Left lung (tissue), 10 donors: ENCODE data around the gene SUSD3. TPM values are rescaled to one million over a fixed set of nuclear protein-coding genes. Genes with fewer than 3 reads are reported as not detected.
"Not testable (repeated sequence)": the region's sequence is repeated elsewhere in the genome, so short reads cannot be mapped to it uniquely, and the experiment has no call there.

Experiments
- ATAC-seq: fragments of 200-7000 bp; cut with Tn5 transposase; one replicate; pipeline ENCODE4 v1.9.1; 2020; ENCODE audit warnings: moderate library complexity
- DNase-seq, 4 donors: peaks; one replicate each; pipeline ENCODE4 v3.0.0-alpha.2; 2013 to 2020
- H3K27ac ChIP-seq, 2 donors: fragments of 200-600 bp; sonication (generic) in 1 of 2; one replicate each; pipeline versions ENCODE4 v1.5.0 to v1.8.0; 2020 to 2021
- H3K27me3 ChIP-seq, 2 donors: fragments of 200-600 bp; sonication (generic) in 1 of 2; one replicate each; pipeline versions ENCODE4 v1.5.0 to v1.8.0; 2020 to 2021
- H3K36me3 ChIP-seq, 2 donors: fragments of 200-600 bp; sonication (generic) in 1 of 2; one replicate each; pipeline versions ENCODE4 v1.5.0 to v1.8.0; 2020 to 2021
- H3K4me1 ChIP-seq, 2 donors: fragments of 200-600 bp; one replicate each; pipeline ENCODE4 v1.8.0; 2021
- H3K4me3 ChIP-seq, 2 donors: fragments of 200-600 bp; sonication (generic) in 1 of 2; one replicate each; pipeline versions ENCODE4 v1.5.0 to v1.8.0; 2020 to 2021; ENCODE audit warnings: mild to moderate bottlenecking in 1 of 2
- H3K9me3 ChIP-seq, 2 donors: fragments of 200-600 bp; sonication (generic) in 1 of 2; one replicate each; pipeline versions ENCODE4 v1.5.0 to v1.8.0; 2020 to 2021
- intact Hi-C, 2 donors: fragments of 100-400 bp; cut with DNase I; formaldehyde crosslinking; loops; one replicate each; pipeline versions ENCODE4 v1.11.2 to v1.14.2; 2022
- polyA plus RNA-seq, 6 donors: library from polyadenylated mRNA; unstranded; fragments of 120-200 nt; gene quantifications; one replicate each; pipeline ENCODE4 v1.2.1, GENCODE V29; 2013; ENCODE audit not compliant: insufficient read length in 6 of 6
- total RNA-seq, 2 donors: library from RNA; stranded (reverse); fragmentation: NEBNext Ultra II Directional; extraction: Animal tissue kit (Norgen Biotek cat#: 25700); gene quantifications; one replicate each; pipeline ENCODE4 v1.2.1, GENCODE V29; 2021
- TF ChIP-seq, protein P1 (sequence below), 2 donors: fragments of 200-600 bp; sonication (generic) in 1 of 2; IDR thresholded peaks; one replicate each; pipeline versions ENCODE4 v1.5.0 to v1.8.0; 2021; ENCODE audit warnings: antibody characterized with exemption in 2 of 2
- donor health status: DM: no; HTN: yes; CAD: no.
- donor health status: DM: no; HTN: no; CAD: no.

Gene SUSD3
- total and polyA plus RNA-seq, 8 donors, result 2.6 to 12.1 (median 5.3) TPM

DNA sequence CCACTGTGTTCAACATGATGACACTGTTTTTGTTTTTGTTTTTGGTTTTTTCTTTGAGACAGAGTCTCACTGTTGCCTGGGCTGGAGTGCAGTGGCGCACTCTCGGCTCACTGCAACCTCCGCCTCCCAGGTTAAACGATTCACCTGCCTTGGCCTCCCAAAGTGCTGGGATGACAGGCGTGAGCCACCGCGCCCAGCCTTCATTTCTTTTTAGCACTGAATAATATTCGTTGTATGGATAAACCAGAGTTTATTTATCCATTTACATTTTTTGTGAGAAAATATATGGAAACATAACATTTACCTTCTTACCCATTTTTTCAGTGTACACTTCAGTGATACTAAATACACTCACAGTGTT, 41.8 kb downstream of the SUSD3 start:
- DNase-seq (peak in 2 of 4 donors; percentile 8 to 23), ATAC-seq (no peak)
- TF ChIP-seq, protein P1, sequence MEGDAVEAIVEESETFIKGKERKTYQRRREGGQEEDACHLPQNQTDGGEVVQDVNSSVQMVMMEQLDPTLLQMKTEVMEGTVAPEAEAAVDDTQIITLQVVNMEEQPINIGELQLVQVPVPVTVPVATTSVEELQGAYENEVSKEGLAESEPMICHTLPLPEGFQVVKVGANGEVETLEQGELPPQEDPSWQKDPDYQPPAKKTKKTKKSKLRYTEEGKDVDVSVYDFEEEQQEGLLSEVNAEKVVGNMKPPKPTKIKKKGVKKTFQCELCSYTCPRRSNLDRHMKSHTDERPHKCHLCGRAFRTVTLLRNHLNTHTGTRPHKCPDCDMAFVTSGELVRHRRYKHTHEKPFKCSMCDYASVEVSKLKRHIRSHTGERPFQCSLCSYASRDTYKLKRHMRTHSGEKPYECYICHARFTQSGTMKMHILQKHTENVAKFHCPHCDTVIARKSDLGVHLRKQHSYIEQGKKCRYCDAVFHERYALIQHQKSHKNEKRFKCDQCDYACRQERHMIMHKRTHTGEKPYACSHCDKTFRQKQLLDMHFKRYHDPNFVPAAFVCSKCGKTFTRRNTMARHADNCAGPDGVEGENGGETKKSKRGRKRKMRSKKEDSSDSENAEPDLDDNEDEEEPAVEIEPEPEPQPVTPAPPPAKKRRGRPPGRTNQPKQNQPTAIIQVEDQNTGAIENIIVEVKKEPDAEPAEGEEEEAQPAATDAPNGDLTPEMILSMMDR (IDR thresholded peaks at IDR 0.05), result no peak

GRCh38 chr9:93101086-93101485, 42.6 kb downstream of the SUSD3 start:
- DNase-seq, result peak in 2 of 4 donors; percentile 9 to 19
- H3K36me3 ChIP-seq, H3K27ac ChIP-seq, H3K9me3 ChIP-seq, H3K27me3 ChIP-seq, intact Hi-C loops, ATAC-seq, H3K4me3 ChIP-seq: not testable (repeated sequence)
- H3K4me1 ChIP-seq, result peaks cover 31 to 52% of the 10 kb centered on the region in 2 donors

More for the DNA sequence above, 41.8 kb downstream of the SUSD3 start:
- peaks cover 0 to 3% of the 10 kb centered on the region in 2 donors for H3K9me3 ChIP-seq
- no peak overlapping the region for H3K4me3 ChIP-seq
- H3K27me3 ChIP-seq, result no peaks in the 10 kb centered on the region
- peaks cover 31 to 53% of the 10 kb centered on the region in 2 donors for H3K4me1 ChIP-seq
- peak overlapping the region in 1 of 2 donors; percentile 86 for H3K27ac ChIP-seq
- intact Hi-C loops, result no loop called here
- H3K36me3 ChIP-seq, result no peaks in the 10 kb centered on the region

- intact Hi-C loops, result loop anchor here in 1 of 2 donors (5.0 kb wide), 1 partner anchor 103 kb away; no protein-coding TSS in a partner anchor
- peaks cover 0 to 21% of the 10 kb centered on the region in 2 donors for H3K36me3 ChIP-seq
- H3K27me3 ChIP-seq, result no peaks in the 10 kb centered on the region
- peaks cover 0 to 3% of the 10 kb centered on the region in 2 donors for H3K9me3 ChIP-seq
- peaks cover 0 to 49% of the 10 kb centered on the region in 2 donors for H3K4me1 ChIP-seq
- H3K4me3 ChIP-seq, result no peak overlapping the region
- no peak for DNase-seq
- TF ChIP-seq, protein P1 (IDR thresholded peaks at IDR 0.05), result no peak
- ATAC-seq, result no peak
- H3K27ac ChIP-seq, result no peak overlapping the region
These were observed 47.1 kb downstream of the SUSD3 start for GRCh38 chr9:93105620-93106019.

- TF ChIP-seq, protein P1 (IDR thresholded peaks at IDR 0.05), result no peak
- Histone ChIP-seq H3K27me3 (no peaks in the 10 kb centered on the region), H3K9me3 (peaks cover 0 to 3% of the 10 kb centered on the region in 2 donors), H3K36me3 (peaks cover 0 to 38% of the 10 kb centered on the region in 2 donors), H3K4me1 (peaks cover 0 to 63% of the 10 kb centered on the region in 2 donors), H3K27ac (no peak overlapping the region), H3K4me3 (no peak overlapping the region)
- ATAC-seq (no peak), DNase-seq (peak in 2 of 4 donors; percentile 27 to 53)
- intact Hi-C loops, result loop anchor here in 1 of 2 donors (5.0 kb wide), 1 partner anchor 105 kb away; no protein-coding TSS in a partner anchor
These were observed 48.8 kb downstream of the SUSD3 start for GRCh38 chr9:93107151-93107824.

DNA sequence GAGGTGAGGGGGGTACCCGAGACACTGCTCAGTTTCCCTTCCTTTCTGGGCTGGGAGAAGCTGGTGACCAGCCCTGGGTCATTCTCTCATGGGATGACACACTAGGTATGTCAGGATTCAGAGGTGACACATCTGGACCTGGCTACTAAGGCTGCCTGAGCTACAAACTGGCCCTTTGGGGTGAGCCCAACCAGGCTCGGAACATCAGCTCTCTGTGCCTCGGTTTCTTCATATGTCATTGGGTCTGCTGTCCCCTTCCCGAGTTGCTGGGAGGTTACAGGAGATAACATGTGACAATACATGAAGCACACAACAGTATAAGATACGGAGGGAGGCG, 49.3 kb downstream of the SUSD3 start:
- ATAC-seq, result no peak
- H3K36me3 ChIP-seq, result peaks cover 0 to 43% of the 10 kb centered on the region in 2 donors
- TF ChIP-seq, protein P1 (IDR thresholded peaks at IDR 0.05), result no peak
- H3K9me3 ChIP-seq, result peaks cover 0 to 3% of the 10 kb centered on the region in 2 donors
- H3K4me3 ChIP-seq, result no peak overlapping the region
- peak in 1 of 4 donors; percentile 20 for DNase-seq
- no peak overlapping the region for H3K27ac ChIP-seq
- intact Hi-C loops, result loop anchor here in 1 of 2 donors (5.0 kb wide), 1 partner anchor 105 kb away; no protein-coding TSS in a partner anchor
- H3K4me1 ChIP-seq, result peaks cover 0 to 63% of the 10 kb centered on the region in 2 donors
- H3K27me3 ChIP-seq, result no peaks in the 10 kb centered on the region
